Mononuclear cell (primary cell): Measurements from ENCODE around the gene PPFIA2. TPM values are rescaled to one million over a fixed set of nuclear protein-coding genes. Genes with fewer than 3 reads are reported as not detected.
"Not testable (repeated sequence)": the region's sequence is repeated elsewhere in the genome, so short reads cannot be mapped to it uniquely, and the experiment has no call there.

Experiments
- H3K27me3 ChIP-seq: 2 replicates; pipeline ENCODE4 v1.6.0; 2011; ENCODE audit warnings: low read length, control low read depth; ENCODE audit not compliant: insufficient read depth
- H3K4me1 ChIP-seq: 2 replicates; pipeline ENCODE4 v1.5.1; 2011; ENCODE audit warnings: mild to moderate bottlenecking, low read length, control low read depth; ENCODE audit not compliant: insufficient read depth
- H3K4me3 ChIP-seq: 2 replicates; pipeline ENCODE4 v1.5.1; 2011; ENCODE audit warnings: mild to moderate bottlenecking, low read length, moderate library complexity
- H3K9me3 ChIP-seq: 2 replicates; pipeline ENCODE4 v1.5.1; 2011; ENCODE audit warnings: low read depth, mild to moderate bottlenecking, control low read depth, low read length
- total RNA-seq: library from RNA; depleted of rRNA; stranded (reverse); fragments of >200 nt; gene quantifications from one replicate; pipeline ENCODE4 v1.2.3, GENCODE V29; 2012

PPFIA2 gene
- total RNA-seq, 1 donor, result not detected

- Histone ChIP-seq H3K9me3 (no peaks in the 10 kb centered on the region), H3K4me1 (no peaks in the 10 kb centered on the region), H3K4me3 (no peak overlapping the region), H3K27me3 (no peaks in the 10 kb centered on the region)
These were observed 144.0 kb downstream of the PPFIA2 start for GRCh38 chr12:81615026-81615588.

GRCh38 chr12:81610955-81611889 lies 147.9 kb downstream of the PPFIA2 start:
- H3K27me3 ChIP-seq, result no peaks in the 10 kb centered on the region
- H3K4me1 ChIP-seq, result no peaks in the 10 kb centered on the region
- no peaks in the 10 kb centered on the region for H3K9me3 ChIP-seq
- H3K4me3 ChIP-seq, result no peak overlapping the region

GRCh38 chr12:81597928-81598604 lies 161.1 kb downstream of the PPFIA2 start:
- H3K27me3 ChIP-seq, result no peaks in the 10 kb centered on the region
- no peaks in the 10 kb centered on the region for H3K9me3 ChIP-seq
- H3K4me3 ChIP-seq, result no peak overlapping the region

GRCh38 chr12:81596558-81596957 lies 162.6 kb downstream of the PPFIA2 start:
- Histone ChIP-seq H3K9me3 (no peaks in the 10 kb centered on the region), H3K4me1 (no peaks in the 10 kb centered on the region), H3K4me3 (no peak overlapping the region), H3K27me3 (no peaks in the 10 kb centered on the region)

More at GRCh38 chr12:81597928-81598604, 161.1 kb downstream of the PPFIA2 start:
- no peaks in the 10 kb centered on the region for H3K4me1 ChIP-seq

GRCh38 chr12:81591256-81591655 lies 167.9 kb downstream of the PPFIA2 start:
- Histone ChIP-seq H3K4me1 (no peaks in the 10 kb centered on the region), H3K9me3 (no peaks in the 10 kb centered on the region), H3K4me3 (no peak overlapping the region), H3K27me3 (no peaks in the 10 kb centered on the region)

GRCh38 chr12:81590703-81591102 lies 168.4 kb downstream of the PPFIA2 start:
- H3K4me1 ChIP-seq, H3K9me3 ChIP-seq, H3K27me3 ChIP-seq, H3K4me3 ChIP-seq: not testable (repeated sequence)

GRCh38 chr12:81588235-81589008 lies 170.7 kb downstream of the PPFIA2 start:
- Histone ChIP-seq H3K4me3 (no peak overlapping the region), H3K9me3 (no peaks in the 10 kb centered on the region), H3K4me1 (no peaks in the 10 kb centered on the region), H3K27me3 (no peaks in the 10 kb centered on the region)

GRCh38 chr12:81585787-81586186 lies 173.4 kb downstream of the PPFIA2 start:
- H3K4me1 ChIP-seq, result no peaks in the 10 kb centered on the region
- H3K9me3 ChIP-seq, result no peaks in the 10 kb centered on the region
- no peak overlapping the region for H3K4me3 ChIP-seq
- H3K27me3 ChIP-seq, result no peaks in the 10 kb centered on the region

- Histone ChIP-seq H3K9me3 (no peaks in the 10 kb centered on the region), H3K27me3 (no peaks in the 10 kb centered on the region), H3K4me3 (no peak overlapping the region), H3K4me1 (no peaks in the 10 kb centered on the region)
These were observed 185.9 kb downstream of the PPFIA2 start for GRCh38 chr12:81573228-81573627.

- Histone ChIP-seq H3K9me3 (no peaks in the 10 kb centered on the region), H3K27me3 (no peaks in the 10 kb centered on the region), H3K4me1 (no peaks in the 10 kb centered on the region), H3K4me3 (no peak overlapping the region)
These were observed 186.7 kb downstream of the PPFIA2 start for GRCh38 chr12:81572411-81572810.

- H3K4me1 ChIP-seq, result no peaks in the 10 kb centered on the region
- H3K27me3 ChIP-seq, result no peaks in the 10 kb centered on the region
- no peak overlapping the region for H3K4me3 ChIP-seq
- no peaks in the 10 kb centered on the region for H3K9me3 ChIP-seq
These were observed 188.9 kb downstream of the PPFIA2 start for GRCh38 chr12:81570234-81570633.

GRCh38 chr12:81564237-81564636 lies 194.9 kb downstream of the PPFIA2 start:
- Histone ChIP-seq H3K9me3 (no peaks in the 10 kb centered on the region), H3K4me1 (no peaks in the 10 kb centered on the region), H3K4me3 (no peak overlapping the region), H3K27me3 (no peaks in the 10 kb centered on the region)

GRCh38 chr12:81558031-81558430 lies 201.1 kb downstream of the PPFIA2 start:
- no peaks in the 10 kb centered on the region for H3K27me3 ChIP-seq
- no peak overlapping the region for H3K4me3 ChIP-seq
- H3K9me3 ChIP-seq, result no peaks in the 10 kb centered on the region
- no peaks in the 10 kb centered on the region for H3K4me1 ChIP-seq

- H3K4me1 ChIP-seq, result no peaks in the 10 kb centered on the region
- no peak overlapping the region for H3K4me3 ChIP-seq
- H3K27me3 ChIP-seq, result no peaks in the 10 kb centered on the region
These were observed 212.3 kb downstream of the PPFIA2 start for GRCh38 chr12:81546811-81547210.

More at GRCh38 chr12:81546811-81547210, 212.3 kb downstream of the PPFIA2 start:
- H3K9me3 ChIP-seq, result no peaks in the 10 kb centered on the region
